ENCODE data around the gene PLA2G6.
A peak's percentile ranks its signal among the peaks of the same experiment; 100 is the strongest.

Gene PLA2G6

DNA sequence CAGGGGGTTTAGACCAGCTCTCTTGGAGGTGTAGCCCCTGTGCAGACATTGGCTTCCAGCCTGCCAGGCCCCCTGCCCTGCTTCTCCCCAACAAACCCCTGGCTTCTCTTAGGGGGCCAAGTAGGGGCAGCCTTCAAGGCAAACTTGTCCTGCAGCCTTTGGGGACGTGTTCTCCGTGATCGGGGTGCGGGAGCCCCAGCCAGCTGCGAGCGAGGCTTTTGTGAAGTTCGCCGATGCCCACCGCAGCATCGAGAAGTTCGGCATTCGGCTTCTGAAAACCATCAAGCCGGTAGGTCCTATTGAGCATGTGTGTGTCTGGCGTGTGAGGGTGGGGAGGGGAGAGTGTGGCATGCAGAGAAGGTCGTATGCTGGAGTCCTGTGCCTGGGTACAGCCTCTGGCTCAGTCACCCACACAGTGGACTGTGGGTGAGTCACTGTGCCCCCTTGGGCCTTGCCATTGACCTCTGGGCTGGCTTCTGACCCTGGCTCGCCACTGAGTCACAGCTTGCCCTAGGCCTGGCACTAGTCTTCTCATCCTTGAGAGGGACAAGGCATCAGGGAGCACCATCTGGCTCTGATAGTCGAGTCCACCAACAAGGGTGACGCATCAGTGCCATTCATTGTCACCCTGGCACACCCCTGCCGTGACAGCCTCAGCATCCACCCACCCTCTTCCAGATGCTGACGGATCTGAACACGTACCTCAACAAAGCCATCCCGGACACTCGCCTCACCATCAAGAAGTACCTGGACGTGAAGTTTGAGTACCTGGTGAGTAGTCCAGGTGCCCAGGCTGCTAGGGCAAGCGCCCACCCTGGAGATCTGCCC lies 109.1 kb downstream of the PLA2G6 start:
- H3K4me3 ChIP-seq (ENCODE audit: low read depth, low read length) = no peak overlapping the region
- DNase-seq (ENCODE audit: low read depth, low spot score) = no peak
- CTCF ChIA-PET = interaction anchor here (0.5 to 2.6 kb wide), 6 partner anchors 14 to 500 kb away, joined by 3 to 11 read pairs (median 3); partner anchors contain the start of gene PICK1
- POLR2A ChIA-PET = no interaction called here
- TF ChIP-seq, protein P1, sequence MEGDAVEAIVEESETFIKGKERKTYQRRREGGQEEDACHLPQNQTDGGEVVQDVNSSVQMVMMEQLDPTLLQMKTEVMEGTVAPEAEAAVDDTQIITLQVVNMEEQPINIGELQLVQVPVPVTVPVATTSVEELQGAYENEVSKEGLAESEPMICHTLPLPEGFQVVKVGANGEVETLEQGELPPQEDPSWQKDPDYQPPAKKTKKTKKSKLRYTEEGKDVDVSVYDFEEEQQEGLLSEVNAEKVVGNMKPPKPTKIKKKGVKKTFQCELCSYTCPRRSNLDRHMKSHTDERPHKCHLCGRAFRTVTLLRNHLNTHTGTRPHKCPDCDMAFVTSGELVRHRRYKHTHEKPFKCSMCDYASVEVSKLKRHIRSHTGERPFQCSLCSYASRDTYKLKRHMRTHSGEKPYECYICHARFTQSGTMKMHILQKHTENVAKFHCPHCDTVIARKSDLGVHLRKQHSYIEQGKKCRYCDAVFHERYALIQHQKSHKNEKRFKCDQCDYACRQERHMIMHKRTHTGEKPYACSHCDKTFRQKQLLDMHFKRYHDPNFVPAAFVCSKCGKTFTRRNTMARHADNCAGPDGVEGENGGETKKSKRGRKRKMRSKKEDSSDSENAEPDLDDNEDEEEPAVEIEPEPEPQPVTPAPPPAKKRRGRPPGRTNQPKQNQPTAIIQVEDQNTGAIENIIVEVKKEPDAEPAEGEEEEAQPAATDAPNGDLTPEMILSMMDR (IDR thresholded peaks at IDR 0.05; ENCODE audit: insufficient read depth, low read length, missing control alignments) = no peak

DNA sequence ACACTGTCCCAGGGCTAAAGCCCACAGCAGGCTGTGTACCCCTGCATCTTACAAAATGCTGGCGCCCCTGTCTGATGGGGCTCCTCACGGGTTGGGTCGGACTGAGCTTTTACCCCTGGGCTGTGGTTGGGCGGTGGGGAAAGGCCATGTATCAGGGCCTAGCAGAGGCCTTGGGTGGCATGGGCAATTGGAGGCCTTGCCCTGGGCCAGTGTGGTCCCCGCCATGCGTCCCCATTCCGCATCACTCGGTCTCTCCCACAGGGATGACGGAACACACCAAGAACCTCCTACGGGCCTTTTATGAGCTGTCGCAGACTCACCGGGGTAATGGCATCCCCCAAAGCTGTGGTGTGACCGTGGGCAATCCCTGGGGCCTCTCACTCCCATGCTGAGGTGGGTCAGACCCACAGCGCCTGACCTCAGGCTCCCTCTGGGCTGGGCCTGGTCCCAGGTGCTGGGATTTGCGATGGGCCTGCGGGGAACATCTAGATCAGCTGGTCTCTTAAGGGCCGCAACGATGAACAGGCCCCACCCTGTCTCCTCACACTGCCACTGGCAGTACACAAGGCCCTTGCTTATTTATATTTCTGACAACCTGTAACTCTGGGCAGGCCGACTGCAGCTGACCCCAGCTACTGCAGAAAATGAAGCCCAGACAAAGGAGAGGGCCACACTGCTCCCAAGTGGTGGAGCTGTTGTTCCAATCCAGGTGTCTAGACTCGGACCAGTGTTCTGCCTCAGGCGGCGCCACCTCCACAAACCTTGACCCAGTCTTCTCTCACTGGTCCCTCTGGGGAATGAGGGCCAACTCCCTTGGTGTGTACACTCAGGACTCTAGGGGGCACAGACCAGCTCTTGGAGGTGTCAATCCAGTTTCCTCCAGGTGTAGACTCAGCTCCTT lies 110.0 kb downstream of the PLA2G6 start:
- ChIA-PET CTCF (interaction anchor here (1.1 to 1.2 kb wide), 3 partner anchors 23 to 281 kb away, joined by 3 to 4 read pairs (median 3); no protein-coding TSS in a partner anchor), POLR2A (no interaction called here)
- no peak overlapping the region for H3K4me3 ChIP-seq (ENCODE audit: low read depth, low read length)
- no peak for DNase-seq (ENCODE audit: low read depth, low spot score)
- TF ChIP-seq, protein P1 (IDR thresholded peaks at IDR 0.05; ENCODE audit: insufficient read depth, low read length, missing control alignments) = no peak

DNA sequence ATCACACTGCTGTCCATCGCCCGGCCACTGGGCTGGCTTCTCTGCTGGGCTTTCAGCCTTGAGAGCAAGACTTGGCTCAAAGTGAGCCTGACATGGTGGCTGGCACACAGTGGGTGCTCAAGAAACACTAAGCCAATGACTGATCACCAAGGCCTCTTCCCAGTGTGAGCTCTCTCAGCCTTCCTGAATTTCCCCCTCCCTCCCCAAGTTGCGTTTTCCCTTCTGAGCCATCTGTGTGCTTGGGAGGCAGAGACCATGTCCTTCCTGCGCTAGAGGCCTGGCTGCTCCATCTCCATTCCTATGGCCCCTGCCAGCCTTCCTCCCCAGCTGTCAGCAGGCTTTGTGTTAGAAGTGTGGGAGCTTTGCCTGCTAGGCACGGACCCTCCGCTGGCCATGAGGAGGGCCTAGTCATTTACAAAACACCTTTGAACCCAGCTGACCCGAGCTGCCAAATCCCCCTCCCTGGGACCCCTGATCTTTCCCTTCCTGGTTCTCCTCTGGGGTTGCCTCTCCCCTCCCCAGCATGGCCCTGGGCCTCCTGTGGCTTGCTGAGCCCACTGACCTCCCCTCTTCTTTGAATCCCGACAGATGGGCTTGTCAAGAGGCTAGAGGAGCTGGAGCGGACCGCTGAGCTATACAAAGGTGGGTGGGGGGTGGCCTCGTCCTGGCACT lies 111.2 kb downstream of the PLA2G6 start:
- DNase-seq (ENCODE audit: low read depth, low spot score) = no peak
- H3K4me3 ChIP-seq (ENCODE audit: low read depth, low read length) = no peak overlapping the region
- CTCF ChIA-PET = interaction anchor here (0.8 to 8.8 kb wide), 7 partner anchors 13 to 612 kb away, joined by 3 to 57 read pairs (median 4); partner anchors contain the start of gene PICK1
- TF ChIP-seq, protein P1 (IDR thresholded peaks at IDR 0.05; ENCODE audit: insufficient read depth, low read length, missing control alignments) = no peak
- POLR2A ChIA-PET = interaction anchor here (0.7 kb wide), 1 partner anchor 480 kb away, joined by 3 read pairs; no protein-coding TSS in a partner anchor

DNA sequence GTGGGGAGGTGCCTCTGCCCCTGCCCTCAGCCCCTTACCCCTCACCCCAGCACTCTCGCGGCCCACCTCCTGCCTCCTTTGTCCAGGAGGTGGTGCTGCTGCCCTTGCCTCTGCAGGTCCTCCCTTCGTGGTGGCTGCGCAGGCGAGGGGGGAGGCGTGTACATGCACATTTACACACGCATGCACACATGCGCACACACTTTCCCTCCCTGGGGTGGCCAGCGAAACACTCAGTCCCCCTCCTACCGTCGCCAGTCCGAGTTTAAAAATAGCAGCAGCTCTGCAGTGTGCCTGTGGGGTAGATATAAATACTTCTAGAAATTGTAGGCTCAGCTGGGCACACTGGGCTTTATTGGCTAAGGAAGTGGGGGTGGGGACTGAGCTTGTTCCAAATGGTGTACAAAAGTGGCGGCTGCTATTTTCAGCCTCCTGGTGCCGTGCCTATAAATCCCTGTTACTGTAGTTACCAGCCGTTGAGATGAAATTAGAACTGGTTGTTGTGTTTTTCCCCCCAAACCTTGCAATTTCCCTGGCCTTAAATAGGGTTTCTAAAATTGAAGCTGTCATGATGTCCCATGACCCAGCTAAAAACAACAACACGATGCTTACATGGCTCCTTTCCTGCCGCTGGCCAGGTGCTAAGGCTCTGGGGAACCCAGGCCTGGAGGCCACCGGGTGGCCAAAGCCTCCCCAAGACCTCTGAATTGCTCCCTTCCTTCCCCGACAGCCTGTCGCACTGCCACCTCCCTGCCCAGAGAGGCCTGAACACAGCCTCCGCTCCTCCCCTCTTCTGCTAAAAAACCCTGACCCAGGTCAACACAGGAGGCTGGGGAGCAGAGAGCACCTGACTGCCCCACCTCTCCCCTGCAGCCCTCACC lies 112.0 kb downstream of the PLA2G6 start:
- no peak overlapping the region for H3K4me3 ChIP-seq (ENCODE audit: low read depth, low read length)
- ChIA-PET CTCF (interaction anchor here (0.8 to 8.8 kb wide), 8 partner anchors 12 to 613 kb away, joined by 3 to 57 read pairs (median 4); partner anchors contain the start of gene PICK1), POLR2A (no interaction called here)
- TF ChIP-seq, protein P1 (IDR thresholded peaks at IDR 0.05; ENCODE audit: insufficient read depth, low read length, missing control alignments) = peak; percentile 44
- no peak for DNase-seq (ENCODE audit: low read depth, low spot score)

DNA sequence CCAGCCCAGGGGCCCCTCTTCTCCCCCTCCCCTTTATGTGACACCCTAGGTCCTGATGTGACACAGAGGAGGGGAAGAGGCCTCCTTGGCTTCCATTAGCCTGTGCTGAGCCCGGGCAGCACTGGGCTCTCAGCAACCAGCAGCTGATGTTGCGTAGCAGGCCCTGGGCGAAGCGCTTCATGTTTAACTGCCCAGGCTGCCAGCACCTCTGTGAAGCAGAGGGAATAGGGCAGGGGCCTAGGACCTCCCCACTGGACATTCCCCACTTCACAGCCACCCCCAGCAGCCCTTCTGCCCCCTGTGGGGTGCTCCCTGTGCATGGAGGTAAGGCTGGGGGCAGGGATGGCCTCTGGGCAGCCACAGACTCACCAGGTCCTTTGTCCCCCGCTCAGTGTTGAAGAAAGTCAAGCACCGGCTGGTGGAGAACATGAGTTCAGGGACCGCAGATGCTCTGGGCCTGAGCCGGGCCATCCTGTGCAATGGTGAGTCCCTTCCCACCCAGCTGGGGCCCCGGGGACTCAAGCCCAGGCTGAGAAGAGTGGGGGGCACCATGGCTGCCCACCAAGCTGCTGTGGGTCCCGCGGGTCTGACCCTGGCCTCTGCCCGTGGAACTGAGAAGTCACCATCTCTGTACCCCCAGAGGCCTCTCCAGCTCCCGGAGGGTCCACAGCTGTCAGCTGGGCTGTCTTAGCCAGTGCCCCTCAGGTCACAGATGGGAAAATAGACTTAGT lies 112.8 kb downstream of the PLA2G6 start:
- ChIA-PET POLR2A (interaction anchor here (0.9 kb wide), 1 partner anchor 249 kb away, joined by 3 read pairs; no protein-coding TSS in a partner anchor), CTCF (interaction anchor here (0.6 to 8.8 kb wide), 8 partner anchors 9 to 503 kb away, joined by 3 to 57 read pairs (median 4); partner anchors contain the start of gene PICK1)
- TF ChIP-seq, protein P1 (IDR thresholded peaks at IDR 0.05; ENCODE audit: insufficient read depth, low read length, missing control alignments) = no peak
- H3K4me3 ChIP-seq (ENCODE audit: low read depth, low read length) = no peak overlapping the region
- no peak for DNase-seq (ENCODE audit: low read depth, low spot score)
